K562 (cell line): ENCODE measurements around the gene ANKRD1. TPM values are rescaled to one million over a fixed set of nuclear protein-coding genes. Genes with fewer than 3 reads are reported as not detected.
A peak's percentile ranks its signal among the peaks of the same experiment; 100 is the strongest.

Experiments used
- ATAC-seq: fragments of 200-7000 bp; cut with Tn5 transposase; 3 replicates; pipeline ENCODE4 v1.9.1; 2020; ENCODE audit warnings: moderate library complexity
- BruUV-seq: library from RNA; stranded (reverse); fragments of 400-500 nt; replicated peaks from 2 replicates; lab custom pipeline; 2021; lab: Mats Ljungman, UMichigan
- CTCF ChIA-PET: fragments of 300-600 bp; formaldehyde crosslinking; extraction: SDS; loops from one replicate; lab custom pipeline; 2021; ENCODE audit warnings: low intra/inter-chr PET ratio; lab: Yijun Ruan, JAX
- POLR2A ChIA-PET: fragments of 300-600, 350-650 bp; sonication (Branson Sonifier 250); formaldehyde crosslinking; extraction: SDS; loops from one replicate; lab custom pipeline; 2021; ENCODE audit warnings: antibody characterized with exemption, inconsistent platforms; lab: Yijun Ruan, JAX
- DNase-seq, 4 experiments: peaks; one replicate each; pipeline versions ENCODE4 v3.0.0 to v3.0.0-alpha.2; 2011 to 2018; ENCODE audit warnings: low spot score in 3 of 4, mixed read lengths in 3 of 4; ENCODE audit errors: extremely low read depth in 1 of 4
- FAIRE-seq: peaks from 2 replicates; lab custom pipeline; 2011; peaks lifted over from hg19 to GRCh38; lab: Jason Lieb, UNC
- H2AFZ ChIP-seq: 2 replicates; pipeline ENCODE4 v1.6.0; 2011; ENCODE audit warnings: low read depth, low read length, control low read depth, inconsistent platforms
- H3K27ac ChIP-seq: fragments of 200-600 bp; 3 replicates; pipeline ENCODE4 v1.8.0; 2011; ENCODE audit warnings: low read depth, mild to moderate bottlenecking, control low read depth, inconsistent platforms, low read length, moderate library complexity, mixed read lengths; ENCODE audit errors: extremely low read depth
- H3K27me3 ChIP-seq, 2 experiments: fragments of 300-600 bp in 1 of 2; 2 replicates in 1 of 2; 3 replicates in 1 of 2; pipeline versions ENCODE4 v1.6.0 to v1.8.0; 2011; ENCODE audit warnings: inconsistent platforms in 2 of 2, low read length in 2 of 2, mild to moderate bottlenecking in 1 of 2, mixed read lengths in 1 of 2, moderate library complexity in 1 of 2; ENCODE audit not compliant: control insufficient read depth in 2 of 2, insufficient read depth in 2 of 2
- H3K36me3 ChIP-seq: fragments of 300-600 bp; 3 replicates; pipeline ENCODE4 v1.8.0; 2011; ENCODE audit warnings: mild to moderate bottlenecking, low read length, inconsistent platforms; ENCODE audit not compliant: control insufficient read depth, insufficient read depth
- H3K4me1 ChIP-seq, 2 experiments: fragments of 200-600 bp in 1 of 2; replicated peaks in 1 of 2; 2 replicates in 1 of 2; 3 replicates in 1 of 2; pipeline versions ENCODE4 v1.5.1 to v1.8.0; 2011; ENCODE audit warnings: inconsistent platforms in 2 of 2, low read length in 2 of 2, mild to moderate bottlenecking in 1 of 2, mixed read lengths in 1 of 2, moderate library complexity in 1 of 2; ENCODE audit not compliant: control insufficient read depth in 2 of 2, insufficient read depth in 2 of 2
- H3K4me2 ChIP-seq: 2 replicates; pipeline ENCODE4 v1.6.1; 2011; ENCODE audit warnings: low read length, control low read depth, inconsistent platforms, mixed read lengths; ENCODE audit not compliant: insufficient read depth
- H3K4me3 ChIP-seq: fragments of 200-600 bp; sonication (generic), shearing (Covaris generic); 2 replicates; pipeline ENCODE4 v1.5.1; 2016; ENCODE audit warnings: control low read depth, inconsistent platforms
- H3K79me2 ChIP-seq: fragments of 200-600 bp; 3 replicates; pipeline ENCODE4 v1.8.0; 2011; ENCODE audit warnings: low read length, inconsistent platforms; ENCODE audit not compliant: control insufficient read depth, insufficient read depth
- H3K9ac ChIP-seq, 2 experiments: 2 replicates each; pipeline versions ENCODE4 v1.6.0 to v1.6.1; 2011; ENCODE audit warnings: low read depth in 2 of 2, low read length in 2 of 2, control low read depth in 1 of 2, inconsistent platforms in 1 of 2, mild to moderate bottlenecking in 1 of 2, mixed read lengths in 1 of 2; ENCODE audit not compliant: insufficient read depth in 1 of 2
- H3K9me1 ChIP-seq: one replicate; pipeline ENCODE4 v1.6.0; 2011; ENCODE audit warnings: inconsistent platforms, mild to moderate bottlenecking, low read length, moderate library complexity; ENCODE audit not compliant: control insufficient read depth, insufficient read depth
- H3K9me3 ChIP-seq: replicated peaks from 2 replicates; pipeline ENCODE4 v1.5.1; 2011; ENCODE audit warnings: low read depth, low read length, inconsistent platforms; ENCODE audit not compliant: control insufficient read depth, insufficient read depth
- H4K20me1 ChIP-seq: replicated peaks from 2 replicates; pipeline ENCODE4 v1.6.1; 2011; ENCODE audit warnings: low read length, inconsistent platforms, mixed read lengths; ENCODE audit not compliant: control insufficient read depth, insufficient read depth
- NFIC ChIP-seq: fragments of 450-650 bp; IDR thresholded peaks from 2 replicates; pipeline ENCODE4 v1.6.1; 2017; ENCODE audit warnings: mild to moderate bottlenecking, inconsistent platforms
- NFXL1 ChIP-seq: fragments of 450-650 bp; formaldehyde crosslinking; IDR thresholded peaks from 2 replicates; pipeline ENCODE4 v1.4.0; 2021; ENCODE audit warnings: mild to moderate bottlenecking
- WGBS: fragments of 100-300 bp; shearing (Covaris generic); methylation state at CpG from one replicate; pipeline ENCODE4 v1.1.6; 2016; ENCODE audit warnings: low coverage, mixed read lengths; ENCODE audit not compliant: insufficient coverage; ENCODE audit errors: missing lambda C conversion rate; 5-methylcytosine and 5-hydroxymethylcytosine counted together
- in situ Hi-C: fragments of 300-500 bp; cut with MboI; formaldehyde crosslinking; loops from 4 replicates; pipeline ENCODE4 v1.15.0; 2018; ENCODE audit warnings: inconsistent platforms, mixed read lengths
- intact Hi-C: fragments of 100-400 bp; cut with micrococcal nuclease; formaldehyde crosslinking; loops from 2 replicates; pipeline ENCODE4 v1.14.2; 2022
- polyA plus RNA-seq, 8 experiments: library from polyadenylated mRNA; depleted of rRNA in 4 of 8; stranded (reverse) in 5 of 8; unstranded in 3 of 8; fragments of >200 nt; fragmentation: Nextera tagmentation in 2 of 8; fragmentation: Illumina TruSeq in 1 of 8; extraction: Ambion mirVana in 2 of 8; extraction: Trizol in 1 of 8; gene quantifications; 2 replicates each; pipeline versions ENCODE4 v1.2.1 to v1.2.3, GENCODE V29; 2011 to 2014; ENCODE audit warnings: inconsistent platforms in 1 of 8, missing spikeins in 1 of 8
- total RNA-seq, 7 experiments: library from RNA; depleted of rRNA in 6 of 7; stranded (reverse); fragments of >200 nt in 6 of 7; fragmentation: Illumina TruSeq in 2 of 7; extraction: Trizol in 2 of 7; gene quantifications; 2 replicates each; pipeline versions ENCODE4 v1.2.1 to v1.2.3, GENCODE V29; 2011 to 2021; ENCODE audit warnings: low replicate concordance in 1 of 7
- TF ChIP-seq, protein P1 (sequence below): sonication (generic); formaldehyde crosslinking; IDR thresholded peaks from 2 replicates; pipeline ENCODE4 v1.8.0; 2022; ENCODE audit warnings: missing genetic modification reagents, mild to moderate bottlenecking, borderline replicate concordance

Gene ANKRD1
- total and polyA plus RNA-seq, 9 of the 15 experiments (the other 6 are each of a cell fraction or from before 2014, with no cell fraction given) = not detected

DNA sequence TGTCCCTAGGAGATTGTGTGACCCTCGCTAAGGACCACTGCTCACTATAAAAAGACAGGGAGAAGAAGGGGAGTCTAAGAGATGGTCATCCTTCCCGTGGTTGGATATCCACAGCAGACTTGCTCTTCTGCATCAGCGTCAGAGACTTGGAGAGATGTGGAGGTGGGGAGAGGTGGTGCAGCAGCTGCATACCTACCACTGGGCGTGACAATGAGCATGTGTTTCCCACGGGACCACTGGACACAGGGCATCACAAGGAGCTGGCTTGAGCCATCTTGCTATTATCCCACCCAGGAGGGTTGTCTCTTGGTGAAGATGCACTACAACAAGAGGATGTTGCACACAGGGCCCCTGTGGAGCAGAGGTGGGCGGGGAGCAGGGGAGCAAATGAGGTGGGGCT, 18.8 kb upstream of the ANKRD1 start:
- Histone ChIP-seq H3K27ac (no peak overlapping the region), H3K9me3 (no peaks in the 10 kb centered on the region), H3K27me3 (no peaks in the 10 kb centered on the region; a peak in 2 of 5 replicates), H3K4me3 (no peak overlapping the region), H3K79me2 (no peaks in the 10 kb centered on the region), H4K20me1 (no peaks in the 10 kb centered on the region), H3K4me2 (no peak overlapping the region), H3K9ac (no peak overlapping the region), H2AFZ (no peak overlapping the region), H3K9me1 (no peaks in the 10 kb centered on the region), H3K4me1 (no peaks in the 10 kb centered on the region), H3K36me3 (no peaks in the 10 kb centered on the region)
- intact Hi-C loops (no loop called here), in situ Hi-C loops (no loop called here)
- ChIA-PET POLR2A (interaction anchor here (0.7 kb wide), 1 partner anchor 204 kb away, joined by 4 read pairs; no protein-coding TSS in a partner anchor), CTCF (no interaction called here)
- FAIRE-seq (no peak), DNase-seq (no peak), ATAC-seq (no peak)
- 0% methylated on average over 5 of the region's 6 CpGs for WGBS
- TF ChIP-seq, protein P1, sequence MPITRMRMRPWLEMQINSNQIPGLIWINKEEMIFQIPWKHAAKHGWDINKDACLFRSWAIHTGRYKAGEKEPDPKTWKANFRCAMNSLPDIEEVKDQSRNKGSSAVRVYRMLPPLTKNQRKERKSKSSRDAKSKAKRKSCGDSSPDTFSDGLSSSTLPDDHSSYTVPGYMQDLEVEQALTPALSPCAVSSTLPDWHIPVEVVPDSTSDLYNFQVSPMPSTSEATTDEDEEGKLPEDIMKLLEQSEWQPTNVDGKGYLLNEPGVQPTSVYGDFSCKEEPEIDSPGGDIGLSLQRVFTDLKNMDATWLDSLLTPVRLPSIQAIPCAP (CRISPR knock-in tag) = no peak
- no TSS peak for BruUV-seq

DNA sequence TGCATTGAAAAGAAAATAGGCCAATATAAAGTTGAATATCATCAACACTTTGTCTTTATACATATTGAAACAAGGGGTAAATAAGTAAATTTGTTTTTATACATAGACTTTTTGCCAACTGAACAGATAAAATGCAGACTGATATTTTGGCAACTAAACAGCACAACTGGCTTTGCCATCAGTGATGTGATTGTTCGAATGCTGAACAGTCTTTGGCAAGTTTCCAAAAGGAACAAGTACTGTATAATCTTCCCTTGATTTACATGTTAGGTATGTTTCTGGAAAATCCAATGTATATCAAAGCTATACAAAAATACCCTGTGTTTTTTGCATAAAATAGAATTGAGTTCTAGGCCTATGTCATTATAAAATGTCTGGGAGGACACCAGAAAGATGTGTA, 18.2 kb upstream of the ANKRD1 start:
- H2AFZ ChIP-seq = no peak overlapping the region
- H3K4me2 ChIP-seq = no peak overlapping the region
- CTCF ChIA-PET = no interaction called here
- WGBS = 0% methylated on average over 1 of the region's 1 CpG
- no peaks in the 10 kb centered on the region for H3K36me3 ChIP-seq
- H3K9ac ChIP-seq = no peak overlapping the region
- intact Hi-C loops = no loop called here
- H3K79me2 ChIP-seq = no peaks in the 10 kb centered on the region
- H3K4me1 ChIP-seq = no peaks in the 10 kb centered on the region
- no peak overlapping the region for H3K4me3 ChIP-seq
- BruUV-seq = no TSS peak
- DNase-seq (no peak), ATAC-seq (no peak), FAIRE-seq (no peak)
- H3K27ac ChIP-seq = no peak overlapping the region
- in situ Hi-C loops = no loop called here
- H3K9me1 ChIP-seq = no peaks in the 10 kb centered on the region
- no peaks in the 10 kb centered on the region; a peak in 2 of 5 replicates for H3K27me3 ChIP-seq
- TF ChIP-seq NFIC = peak; percentile 18; the same call in 1 of the 2 replicates
- TF ChIP-seq NFXL1 (CRISPR knock-in tag) = no peak
- POLR2A ChIA-PET = no interaction called here
- H4K20me1 ChIP-seq = no peaks in the 10 kb centered on the region
- no peaks in the 10 kb centered on the region for H3K9me3 ChIP-seq
